Measurements from ENCODE around the gene FBXW7.

DNA sequence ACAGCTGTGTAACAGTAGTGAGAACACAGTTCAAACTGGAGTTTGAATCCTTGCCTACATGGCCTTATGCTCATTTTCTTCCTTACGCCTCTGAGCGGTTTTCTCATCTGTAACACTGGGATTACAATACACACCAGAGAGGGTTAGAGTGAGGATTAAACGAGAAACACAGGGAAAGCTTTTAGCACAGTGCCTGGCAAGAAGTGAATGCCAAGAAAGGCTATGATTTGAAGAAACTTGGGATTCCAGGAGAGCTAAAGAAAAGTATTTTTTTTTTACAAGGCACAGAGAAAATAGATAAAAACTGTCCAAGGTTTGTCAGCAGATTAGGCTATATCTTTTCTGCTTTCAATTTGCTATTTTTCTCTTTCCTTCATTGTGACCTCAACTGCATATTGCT is 246.4 kb downstream of the FBXW7 start:
- TF ChIP-seq, protein P1, sequence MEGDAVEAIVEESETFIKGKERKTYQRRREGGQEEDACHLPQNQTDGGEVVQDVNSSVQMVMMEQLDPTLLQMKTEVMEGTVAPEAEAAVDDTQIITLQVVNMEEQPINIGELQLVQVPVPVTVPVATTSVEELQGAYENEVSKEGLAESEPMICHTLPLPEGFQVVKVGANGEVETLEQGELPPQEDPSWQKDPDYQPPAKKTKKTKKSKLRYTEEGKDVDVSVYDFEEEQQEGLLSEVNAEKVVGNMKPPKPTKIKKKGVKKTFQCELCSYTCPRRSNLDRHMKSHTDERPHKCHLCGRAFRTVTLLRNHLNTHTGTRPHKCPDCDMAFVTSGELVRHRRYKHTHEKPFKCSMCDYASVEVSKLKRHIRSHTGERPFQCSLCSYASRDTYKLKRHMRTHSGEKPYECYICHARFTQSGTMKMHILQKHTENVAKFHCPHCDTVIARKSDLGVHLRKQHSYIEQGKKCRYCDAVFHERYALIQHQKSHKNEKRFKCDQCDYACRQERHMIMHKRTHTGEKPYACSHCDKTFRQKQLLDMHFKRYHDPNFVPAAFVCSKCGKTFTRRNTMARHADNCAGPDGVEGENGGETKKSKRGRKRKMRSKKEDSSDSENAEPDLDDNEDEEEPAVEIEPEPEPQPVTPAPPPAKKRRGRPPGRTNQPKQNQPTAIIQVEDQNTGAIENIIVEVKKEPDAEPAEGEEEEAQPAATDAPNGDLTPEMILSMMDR (IDR thresholded peaks at IDR 0.05; ENCODE audit: poor library complexity, severe bottlenecking): no peak
- no peak for TF ChIP-seq POLR2AphosphoS5 (IDR thresholded peaks at IDR 0.05)
- no peak for TF ChIP-seq EZH2 (IDR thresholded peaks at IDR 0.05; ENCODE audit: borderline replicate concordance, insufficient read depth, low read length, poor library complexity, severe bottlenecking)

Measured in neural cell (in vitro differentiated cells).